ENCODE measurements around the gene MCTP1.

GRCh38 chr5:95050708-95051107 lies 234.2 kb downstream of the MCTP1 start:
- TF ChIP-seq CTCF (conservative IDR thresholded peaks at IDR 0.05; ENCODE audit: low read length), result no peak
- no peak for TF ChIP-seq EZH2phosphoT487 (IDR thresholded peaks at IDR 0.05; ENCODE audit: borderline replicate concordance, low read depth, low read length)
